B cell (primary cell): Measurements from ENCODE around the gene ARHGEF39. TPM values are rescaled to one million over a fixed set of nuclear protein-coding genes. Genes with fewer than 3 reads are reported as not detected.

Source experiments
- ATAC-seq: fragments of 200-7000 bp; cut with Tn5 transposase; one replicate; pipeline ENCODE4 v1.10.0; 2021; ENCODE audit warnings: low read depth, mild to moderate bottlenecking, moderate number of reproducible peaks, moderate library complexity
- CTCF ChIA-PET: fragments of 350-600 bp; sonication (Branson Sonifier 250); formaldehyde crosslinking; loops from one replicate; lab custom pipeline; 2021; ENCODE audit warnings: antibody characterized with exemption, inconsistent platforms; lab: Charles Lee
- POLR2A ChIA-PET: fragments of 350-600 bp; sonication (Branson Sonifier 250); formaldehyde crosslinking; loops from one replicate; lab custom pipeline; 2021; ENCODE audit warnings: antibody characterized with exemption; lab: Charles Lee
- DNase-seq: peaks from one replicate; pipeline ENCODE4 v3.0.0; 2013
- H2AFZ ChIP-seq: 2 replicates; pipeline ENCODE4 v1.6.1; 2012; ENCODE audit warnings: mild to moderate bottlenecking, low read depth, low read length; ENCODE audit not compliant: insufficient read depth, poor library complexity, severe bottlenecking
- H3K27ac ChIP-seq, 2 donors: 1 replicate in 1 of 2; 2 replicates in 1 of 2; pipeline ENCODE4 v1.5.1; 2012 to 2013; ENCODE audit warnings: low read length in 2 of 2, mild to moderate bottlenecking in 2 of 2, moderate library complexity in 1 of 2
- H3K27me3 ChIP-seq, 4 experiments: fragments of 200-600 bp in 1 of 4; sonication (generic) in 1 of 4; replicated peaks in 1 of 4; 1 replicate in 2 of 4; 2 replicates in 2 of 4; pipeline versions ENCODE4 v1.6.1 to v1.7.0; 2013 to 2016; ENCODE audit warnings: low read length in 3 of 4, mild to moderate bottlenecking in 2 of 4, mixed read lengths in 1 of 4, moderate library complexity in 1 of 4; ENCODE audit not compliant: insufficient read depth in 4 of 4, control insufficient read depth in 3 of 4; ENCODE audit errors: control extremely low read depth in 1 of 4
- H3K36me3 ChIP-seq, 2 experiments: replicated peaks in 1 of 2; 1 replicate in 1 of 2; 2 replicates in 1 of 2; pipeline versions ENCODE4 v1.6.1 to v1.7.1; 2013; ENCODE audit warnings: low read length in 1 of 2; ENCODE audit not compliant: insufficient read depth in 2 of 2, control insufficient read depth in 1 of 2; ENCODE audit errors: control extremely low read depth in 1 of 2, extremely low read depth in 1 of 2
- H3K4me1 ChIP-seq, 2 donors: fragments of 200-600 bp in 1 of 2; sonication (generic) in 1 of 2; 1 replicate in 1 of 2; 2 replicates in 1 of 2; pipeline versions ENCODE4 v1.5.1 to v1.6.1; 2013 to 2017; ENCODE audit warnings: low read length in 2 of 2; ENCODE audit not compliant: control insufficient read depth in 2 of 2, insufficient read depth in 2 of 2
- H3K4me2 ChIP-seq: replicated peaks from 2 replicates; pipeline ENCODE3; 2012; ENCODE audit warnings: mild to moderate bottlenecking, low read depth, low read length; ENCODE audit not compliant: poor library complexity, severe bottlenecking
- H3K4me3 ChIP-seq, 5 experiments: fragments of 200-600 bp in 1 of 5; sonication (generic) in 1 of 5; 1 replicate in 3 of 5; 2 replicates in 2 of 5; pipeline versions ENCODE4 v1.5.1 to v1.7.0; 2011 to 2016; ENCODE audit warnings: low read length in 4 of 5, mild to moderate bottlenecking in 4 of 5, low read depth in 2 of 5, control low read depth in 1 of 5, moderate library complexity in 1 of 5; ENCODE audit not compliant: insufficient read depth in 1 of 5; ENCODE audit errors: control extremely low read depth in 1 of 5, extremely low read depth in 1 of 5
- H3K79me2 ChIP-seq: fragments of 200-600 bp; sonication (generic); one replicate; pipeline ENCODE4 v1.6.0; 2016; ENCODE audit warnings: low read length; ENCODE audit not compliant: control insufficient read depth, insufficient read depth
- H3K9ac ChIP-seq: fragments of 200-600 bp; sonication (generic); 2 replicates; pipeline ENCODE4 v1.6.1; 2017; ENCODE audit warnings: mild to moderate bottlenecking, low read length, moderate library complexity
- H3K9me3 ChIP-seq, 3 donors: one replicate each; pipeline versions ENCODE4 v1.6.1 to v1.7.1; 2013; ENCODE audit warnings: low read length in 2 of 3; ENCODE audit not compliant: control insufficient read depth in 2 of 3, insufficient read depth in 1 of 3; ENCODE audit errors: control extremely low read depth in 1 of 3
- H4K20me1 ChIP-seq: 2 replicates; pipeline ENCODE4 v1.6.0; 2012; ENCODE audit warnings: mild to moderate bottlenecking, low read length; ENCODE audit not compliant: insufficient read depth, control insufficient read depth, poor library complexity, severe bottlenecking
- H3K27ac Mint-ChIP-seq: one replicate; pipeline ENCODE4 v1.8.0; 2021; ENCODE audit warnings: mixed read lengths
- H3K27me3 Mint-ChIP-seq: one replicate; pipeline ENCODE4 v1.8.0; 2021; ENCODE audit warnings: mixed read lengths
- H3K4me1 Mint-ChIP-seq: one replicate; pipeline ENCODE4 v1.8.0; 2021; ENCODE audit warnings: mixed read lengths
- H3K4me3 Mint-ChIP-seq: one replicate; pipeline ENCODE4 v1.8.0; 2021; ENCODE audit warnings: mixed read lengths
- H3K9me3 Mint-ChIP-seq: one replicate; pipeline ENCODE4 v1.8.0; 2022; ENCODE audit warnings: mixed read lengths; ENCODE audit not compliant: insufficient read depth
- EZH2 ChIP-seq: IDR thresholded peaks from 2 replicates; pipeline ENCODE4 v1.6.1; 2012; ENCODE audit warnings: borderline replicate concordance, low read depth, mild to moderate bottlenecking, moderate library complexity, low read length; ENCODE audit not compliant: insufficient read depth, poor library complexity, severe bottlenecking
- WGBS: methylation state at CpG from one replicate; pipeline ENCODE4 v1.1.5; 2013; ENCODE audit warnings: missing lambda C conversion rate; ENCODE audit not compliant: insufficient coverage; 5-methylcytosine and 5-hydroxymethylcytosine counted together
- intact Hi-C: fragments of 100-400 bp; cut with micrococcal nuclease; formaldehyde crosslinking; loops from one replicate; pipeline ENCODE4 v1.10.0; 2022
- polyA plus RNA-seq: library from polyadenylated mRNA; depleted of rRNA; stranded (reverse); fragments of >200 nt; gene quantifications from 2 replicates; pipeline ENCODE4 v1.2.3, GENCODE V29; 2012
- total RNA-seq, 2 donors: library from RNA; stranded (reverse); fragments of 120-200 nt in 1 of 2; gene quantifications; 1 replicate in 1 of 2; 2 replicates in 1 of 2; pipeline versions ENCODE4 v1.2.3 to v1.2.4, GENCODE V29; 2013 to 2022
- TF ChIP-seq, protein P1 (sequence below): fragments of 200-600 bp; IDR thresholded peaks from one replicate; pipeline ENCODE4 v1.8.0; 2022; ENCODE audit warnings: antibody characterized with exemption, mild to moderate bottlenecking

Gene ARHGEF39
- total and polyA plus RNA-seq, 2 donors (not counting 1 experiment from before 2014, with no cell fraction given) = 0.40 to 0.62 TPM

DNA sequence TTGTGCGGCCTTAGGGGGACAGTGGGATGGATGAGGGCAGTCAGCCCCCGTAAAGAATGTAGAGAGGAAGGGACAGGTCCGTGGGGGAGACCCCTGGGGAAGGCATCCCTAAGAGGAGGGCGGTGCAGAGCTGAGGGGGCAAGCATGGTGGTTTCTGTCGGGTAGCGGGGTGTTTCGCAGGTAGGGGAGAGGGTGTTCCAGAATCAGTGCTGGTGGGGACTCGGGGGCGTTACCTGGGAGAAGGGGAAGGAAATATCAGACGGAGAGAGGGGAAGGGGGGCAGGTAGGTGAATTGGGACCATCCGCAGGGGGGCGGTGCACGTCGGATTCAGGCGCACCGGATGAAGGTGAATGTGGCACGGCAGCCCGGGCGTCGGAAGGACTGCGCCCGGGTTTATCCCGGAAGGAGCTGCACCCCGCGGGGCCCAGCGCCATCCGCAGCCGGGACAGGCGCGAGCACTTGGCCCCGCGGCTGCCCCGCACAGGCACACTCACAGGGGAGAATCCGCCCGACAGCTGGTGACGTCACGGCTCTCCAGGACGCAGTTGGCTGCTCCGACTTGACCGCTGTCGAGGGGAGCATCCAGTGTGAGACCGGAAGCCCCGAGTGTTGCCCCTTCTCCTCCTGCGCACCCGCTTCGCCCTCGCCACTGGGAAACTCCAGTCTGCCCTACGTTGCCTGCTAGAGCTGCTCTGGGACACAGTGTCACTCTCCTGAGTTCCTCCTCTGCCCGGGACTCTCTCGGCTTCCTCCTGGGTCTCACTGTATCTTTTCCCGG, 48.1 kb downstream of the ARHGEF39 start:
- H3K27ac ChIP-seq = peak overlapping the region; percentile 95 to 97
- TF ChIP-seq, protein P1, sequence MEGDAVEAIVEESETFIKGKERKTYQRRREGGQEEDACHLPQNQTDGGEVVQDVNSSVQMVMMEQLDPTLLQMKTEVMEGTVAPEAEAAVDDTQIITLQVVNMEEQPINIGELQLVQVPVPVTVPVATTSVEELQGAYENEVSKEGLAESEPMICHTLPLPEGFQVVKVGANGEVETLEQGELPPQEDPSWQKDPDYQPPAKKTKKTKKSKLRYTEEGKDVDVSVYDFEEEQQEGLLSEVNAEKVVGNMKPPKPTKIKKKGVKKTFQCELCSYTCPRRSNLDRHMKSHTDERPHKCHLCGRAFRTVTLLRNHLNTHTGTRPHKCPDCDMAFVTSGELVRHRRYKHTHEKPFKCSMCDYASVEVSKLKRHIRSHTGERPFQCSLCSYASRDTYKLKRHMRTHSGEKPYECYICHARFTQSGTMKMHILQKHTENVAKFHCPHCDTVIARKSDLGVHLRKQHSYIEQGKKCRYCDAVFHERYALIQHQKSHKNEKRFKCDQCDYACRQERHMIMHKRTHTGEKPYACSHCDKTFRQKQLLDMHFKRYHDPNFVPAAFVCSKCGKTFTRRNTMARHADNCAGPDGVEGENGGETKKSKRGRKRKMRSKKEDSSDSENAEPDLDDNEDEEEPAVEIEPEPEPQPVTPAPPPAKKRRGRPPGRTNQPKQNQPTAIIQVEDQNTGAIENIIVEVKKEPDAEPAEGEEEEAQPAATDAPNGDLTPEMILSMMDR = peak; percentile 21
- no peak for TF ChIP-seq EZH2
- ChIA-PET POLR2A (interaction anchor here (0.6 to 7.1 kb wide), 11 partner anchors 10 to 575 kb away, joined by 3 to 114 read pairs (median 5); partner anchors contain the start of genes CCDC107, CREB3, RMRP and SIT1), CTCF (interaction anchor here (0.7 to 14.3 kb wide), 19 partner anchors 9 to 265 kb away, joined by 3 to 357 read pairs (median 5); partner anchors contain the start of genes ARHGEF39, CCDC107, CREB3 and RMRP)
- no peaks in the 10 kb centered on the region for H3K27me3 ChIP-seq
- H3K9me3 Mint-ChIP-seq = no peaks in the 10 kb centered on the region
- intact Hi-C loops = no loop called here
- H3K4me2 ChIP-seq = peak overlapping the region; percentile 76
- H4K20me1 ChIP-seq = peaks cover 41% of the 10 kb centered on the region
- peaks cover 48% of the 10 kb centered on the region for H3K79me2 ChIP-seq
- no peaks in the 10 kb centered on the region for H3K27me3 Mint-ChIP-seq
- peaks cover 79 to 95% of the 10 kb centered on the region in 2 donors for H3K4me1 ChIP-seq
- ATAC-seq (peak; percentile 11), DNase-seq (peak; percentile 82)
- H3K4me1 Mint-ChIP-seq = peaks cover 94% of the 10 kb centered on the region
- 6% methylated on average over 51 of the region's 51 CpGs for WGBS
- H3K27ac Mint-ChIP-seq = peak overlapping the region; percentile 86
- peak overlapping the region; percentile 80 to 91 (median 90) for H3K4me3 ChIP-seq
- H3K9ac ChIP-seq = peak overlapping the region; percentile 93
- peak overlapping the region; percentile 56 for H2AFZ ChIP-seq
- H3K4me3 Mint-ChIP-seq = peak overlapping the region; percentile 86
- H3K36me3 ChIP-seq = peaks cover 8 to 42% of the 10 kb centered on the region in 2 experiments
- H3K9me3 ChIP-seq = no peaks in the 10 kb centered on the region
